H1 (cell line): ENCODE results near the gene KCNT1. TPM values are rescaled to one million over a fixed set of nuclear protein-coding genes. Genes with fewer than 3 reads are reported as not detected.

ENCODE experiments used
- CEBPB ChIP-seq: IDR thresholded peaks from 2 replicates; pipeline ENCODE4 v1.6.1; 2012; ENCODE audit warnings: low read depth, low read length
- FOSL1 ChIP-seq: IDR thresholded peaks from 2 replicates; pipeline ENCODE4 v1.6.1; 2011; ENCODE audit warnings: mild to moderate bottlenecking, low read depth, low read length, moderate library complexity; ENCODE audit not compliant: insufficient read depth
- TCF12 ChIP-seq: IDR thresholded peaks from 2 replicates; pipeline ENCODE4 v1.6.1; 2011; ENCODE audit warnings: low read depth, mild to moderate bottlenecking, low read length
- polyA plus RNA-seq, 7 experiments: library from polyadenylated mRNA; depleted of rRNA in 3 of 7; stranded (reverse) in 5 of 7; unstranded in 2 of 7; fragments of >200 nt in 5 of 7; fragments of 200-250 nt in 2 of 7; gene quantifications; 1 replicate in 5 of 7; 2 replicates in 1 of 7; 4 replicates in 1 of 7; pipeline versions ENCODE4 v1.2.1 to v1.2.3, GENCODE V29; 2011 to 2013; ENCODE audit warnings: missing spikeins in 2 of 7, mixed read lengths in 2 of 7
- total RNA-seq: library from RNA; stranded (reverse); fragmentation: NEBNext Ultra II Directional; extraction: Animal tissue kit (Norgen Biotek cat#: 25700); gene quantifications from 2 replicates; pipeline ENCODE4 v1.2.1, GENCODE V29; 2021

KCNT1 gene
- total and polyA plus RNA-seq, 2 of the 8 experiments (the other 6 are each of a cell fraction or from before 2014, with no cell fraction given), result 0.13 to 0.20 TPM

DNA sequence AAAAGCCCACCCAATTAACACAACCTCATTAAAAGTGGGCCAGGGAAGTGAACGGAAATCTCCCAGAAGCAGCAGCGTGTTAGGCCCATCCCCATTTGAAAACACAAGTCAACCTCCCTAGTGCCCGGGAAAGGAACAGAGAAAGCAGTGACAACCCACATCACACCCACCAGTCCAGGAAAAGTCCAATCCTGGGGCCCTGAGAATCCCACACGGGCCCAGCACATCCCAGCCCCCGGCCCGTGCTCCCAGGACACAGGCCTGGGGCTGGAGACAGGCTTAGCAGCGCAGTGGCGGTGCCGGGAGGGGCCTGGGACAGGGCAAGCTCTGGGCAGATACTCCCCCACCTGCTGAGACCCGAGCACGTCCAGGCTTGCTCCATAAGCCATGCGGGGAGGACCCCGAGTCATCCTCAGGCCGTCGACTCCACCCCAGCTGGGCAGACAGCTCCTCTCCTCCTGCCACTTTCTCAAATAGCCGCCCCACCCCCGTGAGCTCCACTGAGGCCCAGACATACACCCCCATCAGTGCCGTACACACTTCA lies 101.0 kb downstream of the KCNT1 start (continued):
- TF ChIP-seq FOSL1 (no peak), TCF12 (no peak), CEBPB (no peak)
- TF ChIP-seq, all 59 proteins: peak for 0
